GM21360 (cell line): ENCODE data around the gene ESR1.
"Not testable (repeated sequence)": the region's sequence is repeated elsewhere in the genome, so short reads cannot be mapped to it uniquely, and the experiment has no call there.

Source experiments
- ATAC-seq: cut with Tn5 transposase; IDR thresholded peaks from one replicate; pipeline ENCODE4 v1.9.1; 2021; ENCODE audit warnings: mild to moderate bottlenecking, moderate library complexity; ENCODE audit not compliant: unreplicated experiment

ESR1 gene

DNA sequence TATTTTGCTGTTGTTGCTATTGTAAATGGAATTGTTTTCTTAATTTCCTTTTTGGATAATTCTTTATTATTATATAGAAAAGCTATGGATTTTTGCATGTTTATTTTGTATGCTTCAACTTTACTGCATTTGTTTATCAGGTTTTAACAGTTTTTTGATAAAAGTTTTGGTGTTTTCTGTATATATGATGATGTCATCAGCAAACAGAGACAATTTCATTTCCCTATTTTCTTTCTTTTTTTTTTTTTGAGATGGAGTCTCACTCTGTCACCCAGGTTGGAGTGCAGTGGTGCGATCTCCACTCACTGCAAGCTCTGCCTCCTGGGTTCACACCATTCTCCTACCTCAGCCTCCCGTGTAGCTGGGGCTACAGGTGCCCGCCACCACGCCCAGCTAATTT, 156.9 kb downstream of the ESR1 start:
- ATAC-seq: not testable (repeated sequence)

DNA sequence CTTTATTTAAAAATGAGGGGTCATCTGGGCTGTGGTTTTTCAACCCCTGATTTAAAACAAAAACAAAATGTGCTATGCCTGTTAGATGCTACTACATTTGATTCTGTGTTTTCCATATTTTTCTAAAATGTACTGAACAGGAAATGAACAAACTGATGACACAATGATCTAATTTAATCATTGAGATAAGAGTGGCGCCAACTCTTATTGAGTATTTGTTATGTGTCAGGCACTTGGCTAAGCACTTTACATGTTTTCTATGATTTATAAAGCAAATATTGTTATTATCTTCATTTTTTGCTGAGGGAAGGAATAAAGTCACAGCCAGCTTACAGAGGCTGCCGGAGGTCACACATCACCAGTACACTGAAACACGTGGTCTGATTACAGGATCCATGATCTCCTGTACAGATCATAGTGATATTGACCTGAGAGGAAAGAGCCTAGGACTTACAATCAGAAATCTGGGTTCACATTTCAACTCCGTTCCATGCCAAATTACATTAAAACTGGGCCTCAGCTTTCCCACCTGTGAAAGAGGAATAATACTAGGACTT, 166.7 kb downstream of the ESR1 start:
- no peak for ATAC-seq

DNA sequence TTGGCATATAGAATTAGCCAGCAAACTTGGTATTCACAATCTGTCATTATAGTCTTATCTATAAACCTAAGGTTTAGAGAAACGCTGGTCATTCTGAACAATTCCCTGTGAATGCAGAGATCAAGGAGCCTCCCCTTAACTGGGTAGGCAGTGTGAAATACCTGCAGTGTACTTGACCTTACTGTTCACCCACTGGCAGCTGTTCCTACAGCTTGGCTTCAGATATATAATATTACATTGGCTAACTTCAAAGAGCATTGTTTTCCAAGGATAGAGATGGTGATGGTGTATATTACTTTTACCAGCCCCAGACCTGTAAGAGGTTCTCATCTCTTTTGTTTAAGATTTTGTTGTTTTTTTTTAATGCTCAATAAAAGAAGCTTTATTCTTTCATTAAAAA, 168.3 kb downstream of the ESR1 start:
- ATAC-seq: no peak

DNA sequence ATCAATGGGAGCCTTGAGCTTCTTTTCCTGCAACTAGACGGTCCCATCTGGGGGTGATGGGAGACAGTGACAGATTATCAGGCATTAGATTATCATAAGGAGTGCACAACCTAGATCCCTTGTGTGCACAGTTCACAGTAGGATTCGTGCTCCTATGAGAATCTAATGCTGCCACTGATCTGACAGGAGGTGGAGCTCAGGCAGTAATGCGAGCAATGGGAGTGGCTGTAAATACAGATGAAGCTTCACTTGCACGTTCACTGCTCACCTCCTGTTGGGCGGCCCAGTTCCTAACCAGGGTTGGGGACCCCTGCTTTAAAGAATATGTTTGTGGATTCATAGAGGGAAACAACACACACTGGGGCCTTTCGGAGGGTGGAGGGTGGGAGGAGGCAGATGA, 180.7 kb downstream of the ESR1 start:
- ATAC-seq: not testable (repeated sequence)

DNA sequence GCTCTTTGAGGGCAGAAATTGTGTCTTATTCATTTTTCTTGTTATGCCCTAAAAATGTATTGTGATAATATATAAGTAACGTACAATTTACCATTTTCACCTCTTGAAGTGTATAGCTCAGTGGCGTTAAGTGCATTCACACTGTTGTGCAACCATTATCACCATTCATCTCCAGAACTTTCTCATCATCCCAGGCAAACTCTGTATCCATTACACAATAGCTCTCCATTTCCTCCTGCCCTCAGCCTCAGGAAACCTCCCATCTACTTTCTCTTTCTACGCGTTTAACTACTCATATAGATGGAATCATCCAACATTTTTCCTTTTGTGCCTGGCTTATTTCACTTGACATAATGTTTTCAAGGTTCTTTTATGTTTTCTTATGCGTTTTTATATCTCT, 184.6 kb downstream of the ESR1 start:
- ATAC-seq: no peak

DNA sequence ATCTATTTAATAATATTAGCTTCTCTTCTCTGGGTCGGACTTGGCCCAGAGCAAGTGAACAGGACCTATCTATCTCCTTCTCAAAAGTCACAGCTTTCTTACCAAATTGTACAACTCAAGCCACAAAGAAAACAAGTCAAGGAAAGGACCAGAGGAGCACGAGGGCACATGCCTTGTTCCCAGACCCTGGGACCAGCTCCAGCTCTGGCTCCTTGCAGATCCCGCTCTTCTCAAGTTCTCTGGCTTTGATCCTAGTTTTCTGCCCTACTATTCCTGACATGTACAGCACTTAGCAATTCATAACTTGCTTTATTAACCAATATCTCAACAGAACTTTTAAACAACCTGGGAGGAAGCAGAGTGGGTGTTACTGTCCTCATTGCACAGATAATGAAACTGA, 185.9 kb downstream of the ESR1 start:
- no peak for ATAC-seq

DNA sequence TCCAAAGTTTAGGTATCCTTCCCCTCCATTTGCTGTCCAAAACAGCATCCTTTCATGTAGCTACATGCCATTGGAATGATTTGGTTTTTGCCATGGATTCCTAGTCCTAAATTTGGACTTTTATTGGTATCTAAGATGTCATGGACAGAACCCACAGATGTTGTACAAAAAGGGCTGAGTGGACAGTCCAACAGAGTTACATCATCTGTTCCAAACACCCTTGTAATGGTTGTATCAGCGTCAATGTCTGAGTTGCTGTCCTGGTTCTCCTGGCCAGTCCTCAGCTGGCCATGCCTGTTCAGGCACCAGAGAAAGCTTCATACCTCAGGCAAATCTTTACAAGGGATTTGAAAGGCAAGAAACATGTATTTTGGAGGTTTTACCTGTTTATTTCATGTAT, 191.3 kb downstream of the ESR1 start:
- no peak for ATAC-seq

DNA sequence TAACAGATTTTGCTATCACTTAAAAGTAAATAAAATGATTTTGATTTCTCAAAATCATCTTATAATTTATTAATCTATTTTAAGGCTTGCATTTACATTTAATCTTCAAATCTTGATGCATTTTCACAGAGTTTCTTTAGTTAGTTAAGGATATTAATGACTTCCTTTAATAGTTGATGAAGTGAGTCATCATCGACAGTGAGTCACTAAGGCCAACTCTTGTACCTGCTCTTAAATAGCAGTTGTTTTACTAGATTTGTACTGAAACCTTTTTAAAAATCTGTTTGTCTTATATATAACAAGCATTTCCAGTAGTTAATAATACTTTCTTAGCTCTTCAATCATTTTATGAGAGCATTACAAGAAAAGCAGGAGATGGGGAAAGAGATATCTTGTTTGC, 191.7 kb downstream of the ESR1 start:
- no peak for ATAC-seq

DNA sequence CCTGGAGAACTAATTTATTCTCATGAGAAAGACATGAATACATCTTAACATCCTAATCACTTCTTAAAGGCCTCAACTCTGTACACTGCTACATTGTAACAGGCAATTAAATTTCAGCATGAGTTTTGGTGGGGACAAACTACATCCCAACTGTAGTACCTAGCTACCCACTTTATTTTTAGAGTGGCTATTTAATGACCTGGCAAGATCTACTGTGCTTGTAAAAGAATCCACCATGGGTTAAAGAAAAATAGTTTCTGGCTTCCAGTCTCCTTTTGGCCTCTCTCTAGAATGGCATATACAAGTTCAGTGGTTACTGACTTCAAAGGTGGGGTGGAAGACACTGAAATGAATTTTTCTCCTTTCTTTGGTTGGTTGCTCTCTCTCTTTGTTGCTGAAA, 193.9 kb downstream of the ESR1 start:
- ATAC-seq: no peak

DNA sequence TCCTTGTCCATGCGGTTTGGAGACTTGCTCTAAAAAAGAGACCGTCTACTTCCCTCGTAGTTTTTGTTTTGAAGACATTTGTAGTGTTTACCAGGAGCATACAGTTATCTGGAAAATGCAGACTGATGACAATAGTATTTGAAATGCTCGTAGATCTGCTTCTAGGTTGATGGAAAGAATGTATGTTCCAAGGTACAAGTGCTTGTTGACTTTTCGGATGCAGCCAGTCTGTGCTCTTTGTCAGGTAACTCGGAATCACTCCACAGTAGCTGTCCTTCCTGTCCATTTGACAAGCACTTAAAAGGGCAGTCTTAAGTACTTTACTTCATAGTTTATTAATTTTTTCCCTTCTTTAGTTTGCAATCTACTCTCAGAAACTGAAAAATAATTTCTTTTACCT, 194.8 kb downstream of the ESR1 start:
- no peak for ATAC-seq

DNA sequence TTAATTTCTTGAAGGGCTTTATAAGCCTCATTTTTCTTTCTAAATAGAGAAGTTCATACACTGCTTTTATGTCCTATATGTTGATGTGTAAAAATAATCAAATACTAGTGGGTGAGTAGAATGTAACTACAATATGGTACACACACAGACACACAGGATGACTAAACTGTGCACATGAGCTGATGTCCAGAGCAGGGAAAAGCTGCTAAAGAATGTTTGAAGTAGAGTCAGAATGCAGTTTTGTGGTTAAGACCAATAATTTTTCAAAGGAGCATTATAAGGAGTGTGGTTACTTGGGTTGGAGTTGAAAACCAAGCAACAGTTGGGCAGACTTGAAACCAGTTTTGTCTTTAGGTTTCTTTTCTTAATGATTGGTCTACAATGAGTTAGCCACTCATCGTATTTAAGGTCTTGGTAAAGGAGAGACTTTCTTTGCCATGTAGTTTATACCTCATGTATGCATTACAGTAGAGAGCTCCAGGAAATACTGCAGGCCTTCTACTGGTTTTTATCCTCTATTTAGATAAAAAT, 196.6 kb downstream of the ESR1 start:
- no peak for ATAC-seq

DNA sequence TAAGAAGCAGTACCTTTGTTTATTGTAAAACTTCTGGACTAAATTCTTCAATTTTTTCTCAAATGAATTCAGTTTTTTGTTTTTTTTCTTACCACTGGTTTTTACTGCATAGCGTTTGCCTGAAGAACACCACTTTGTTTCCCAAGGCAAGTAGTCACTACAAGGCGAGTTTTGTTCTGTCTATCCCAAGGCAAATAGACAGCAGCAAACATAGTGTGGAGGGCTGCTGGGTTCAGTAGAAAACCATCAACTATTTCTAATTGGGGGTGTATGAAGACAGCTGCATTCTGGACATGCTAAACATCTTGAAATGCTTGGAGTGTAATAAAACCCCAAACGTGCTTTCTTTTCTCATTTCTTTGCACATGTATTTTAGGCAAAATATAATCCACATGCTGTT, 197.4 kb downstream of the ESR1 start:
- no peak for ATAC-seq

DNA sequence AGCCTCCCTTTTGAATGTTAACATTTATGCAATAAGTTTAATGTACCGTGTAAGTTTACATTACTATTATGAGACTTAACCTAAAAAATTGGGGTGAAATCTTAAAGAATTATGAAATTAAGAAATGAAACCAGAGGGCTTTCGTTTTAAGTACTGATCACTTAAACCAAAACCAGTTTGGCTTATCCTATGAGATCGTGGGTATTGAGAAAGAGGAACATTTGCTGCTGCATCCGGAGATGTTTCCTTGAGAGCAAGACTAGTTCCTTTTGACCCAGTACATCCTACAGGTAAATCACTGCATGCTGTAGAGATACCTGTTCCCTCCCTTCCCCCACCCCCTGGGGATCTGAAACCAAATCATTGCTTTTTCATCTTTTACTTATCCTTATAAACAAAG, 201.3 kb downstream of the ESR1 start:
- ATAC-seq: no peak

DNA sequence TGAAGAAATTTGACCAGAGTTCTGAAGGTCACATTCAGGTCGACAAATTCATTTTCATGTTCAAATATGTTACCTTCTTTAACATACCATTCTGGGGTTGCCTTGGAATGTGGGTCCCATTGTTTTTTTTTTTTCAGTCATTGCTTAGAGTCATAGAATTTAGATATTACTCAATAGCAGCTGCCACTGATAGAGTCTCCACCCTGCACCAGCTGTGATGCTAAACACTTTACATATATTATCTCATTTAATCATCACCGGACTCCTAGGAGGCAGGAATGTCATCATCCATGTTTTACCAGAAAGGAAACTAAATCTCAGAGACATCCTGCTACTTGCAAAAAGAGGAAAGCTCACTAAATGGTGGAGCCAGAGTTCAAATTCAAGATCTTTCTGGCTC, 204.7 kb downstream of the ESR1 start:
- no peak for ATAC-seq

DNA sequence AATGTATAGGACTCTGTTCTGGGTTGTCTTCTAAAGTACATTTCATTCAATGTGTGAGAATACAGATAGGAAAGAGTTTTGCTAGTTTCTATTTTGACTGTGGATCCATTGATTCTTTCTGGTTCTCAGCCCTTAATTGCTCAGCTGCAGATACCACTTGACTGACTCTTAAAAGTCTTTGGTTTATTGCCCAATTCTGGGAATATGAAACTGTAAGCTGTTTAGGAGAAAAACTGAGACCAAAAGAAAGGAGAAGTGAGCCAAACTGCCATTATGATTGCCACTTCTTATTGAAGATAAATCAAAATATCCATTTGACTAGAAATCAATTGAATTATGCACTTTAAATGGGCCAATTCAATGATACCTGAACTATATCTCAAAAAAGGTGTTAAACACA, 211.4 kb downstream of the ESR1 start:
- no peak for ATAC-seq

DNA sequence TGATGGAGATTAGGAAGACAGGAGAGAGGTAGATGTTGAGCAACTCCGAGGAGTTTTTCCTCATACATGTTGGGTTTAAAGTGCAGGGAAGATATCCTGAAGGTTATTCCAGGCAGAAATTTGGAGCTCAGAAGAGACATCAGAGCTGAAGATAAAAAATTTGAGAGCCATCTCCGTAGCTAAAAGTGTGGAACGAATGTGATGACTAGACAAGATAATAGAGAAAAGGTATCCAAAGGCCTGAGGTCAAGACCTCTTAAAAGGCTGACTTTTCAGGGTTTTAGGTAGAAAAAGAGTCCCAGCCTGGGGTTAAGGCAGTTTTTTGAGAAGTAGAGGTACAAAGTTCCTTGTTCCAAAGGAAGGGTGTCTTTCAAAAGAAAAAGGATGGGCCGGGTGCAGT, 214.8 kb downstream of the ESR1 start:
- no peak for ATAC-seq

DNA sequence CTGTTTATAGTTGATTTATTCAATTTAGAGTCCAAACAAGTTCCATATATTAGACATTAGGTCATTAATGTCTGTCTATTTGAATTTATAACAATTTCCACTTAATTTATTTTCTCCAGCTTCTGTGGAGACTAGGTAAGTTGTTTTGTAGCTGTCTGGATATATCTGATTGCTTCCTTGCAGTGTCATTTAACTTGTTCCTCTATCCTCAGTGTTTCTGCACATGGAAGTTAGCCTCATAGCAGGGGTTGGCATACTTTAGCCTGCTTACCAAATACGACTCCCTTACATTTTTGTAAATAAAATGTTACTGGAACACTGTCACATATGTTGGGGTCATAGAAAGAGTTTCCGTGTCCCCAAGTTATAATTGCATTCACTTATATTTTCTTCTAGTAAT, 216.1 kb downstream of the ESR1 start:
- ATAC-seq: no peak

DNA sequence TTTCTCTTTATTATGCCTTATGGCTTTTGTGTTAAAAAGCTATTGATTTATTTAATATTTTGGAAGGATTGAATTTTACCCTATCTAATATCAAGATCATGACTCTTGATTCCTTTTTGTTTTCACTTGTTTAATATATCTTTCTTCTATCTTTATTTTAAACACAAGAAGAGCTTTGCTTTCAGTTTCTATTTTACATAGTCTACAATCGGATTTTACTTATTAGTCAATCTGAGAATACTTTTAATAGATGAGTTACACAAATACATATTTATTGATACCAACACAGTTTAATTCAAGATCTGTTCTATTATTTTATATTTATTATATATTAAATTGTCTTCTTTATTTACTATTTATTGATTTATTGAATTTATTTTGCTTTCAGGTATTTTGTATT, 218.8 kb downstream of the ESR1 start:
- peak; percentile 66 for ATAC-seq

DNA sequence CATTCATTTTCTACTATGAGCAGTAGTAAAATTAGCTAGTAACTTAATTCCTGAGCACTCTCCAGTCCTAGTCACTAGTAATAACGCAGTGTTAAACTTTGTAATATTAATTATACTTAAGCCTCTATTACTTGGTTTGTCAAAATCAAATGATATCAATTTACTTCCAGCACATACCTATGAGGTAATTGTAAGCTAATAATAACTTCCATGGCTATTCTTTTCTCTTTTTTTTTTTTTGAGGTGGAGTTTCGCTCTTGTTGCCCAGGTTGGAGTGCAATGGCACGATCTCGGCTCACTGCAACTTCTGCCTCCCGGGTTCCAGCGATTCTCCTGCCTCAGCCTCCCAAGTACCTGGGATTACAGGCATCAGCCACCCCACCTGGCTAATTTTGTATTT, 219.3 kb downstream of the ESR1 start:
- ATAC-seq: not testable (repeated sequence)

DNA sequence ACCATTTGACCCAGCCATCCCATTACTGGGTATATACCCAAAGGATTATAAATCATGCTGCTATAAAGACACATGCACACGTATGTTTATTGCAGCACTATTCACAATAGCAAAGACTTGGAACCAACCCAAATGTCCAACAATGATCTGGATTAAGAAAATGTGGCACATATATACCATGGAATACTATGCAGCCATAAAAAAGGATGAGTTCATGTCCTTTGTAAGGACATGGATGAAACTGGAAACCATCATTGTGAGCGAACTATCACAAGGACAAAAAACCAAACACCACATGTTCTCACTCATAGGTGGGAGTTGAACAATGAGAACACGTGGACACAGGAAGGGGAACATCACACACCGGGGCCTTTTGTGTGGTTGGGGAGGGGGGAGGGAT, 226.3 kb downstream of the ESR1 start:
- ATAC-seq: not testable (repeated sequence)

DNA sequence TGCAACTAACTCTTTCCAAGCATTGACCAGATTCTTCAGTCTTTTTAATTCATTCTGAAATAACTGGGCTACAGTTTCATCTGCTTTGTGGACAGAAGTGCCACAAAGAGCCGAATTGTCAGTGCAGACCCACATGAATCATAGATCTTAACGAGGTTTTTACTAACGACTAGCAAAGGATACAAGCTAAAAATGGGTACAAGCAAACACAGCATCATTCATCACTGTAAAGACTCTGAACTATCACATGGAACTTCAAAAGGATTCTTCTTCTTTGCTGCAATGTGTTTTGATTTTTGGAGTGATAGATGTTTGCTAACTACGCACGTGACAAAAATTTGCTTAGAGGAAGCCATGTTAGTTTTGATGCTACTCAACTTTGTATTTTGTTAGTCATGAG, 227.1 kb downstream of the ESR1 start:
- no peak for ATAC-seq

DNA sequence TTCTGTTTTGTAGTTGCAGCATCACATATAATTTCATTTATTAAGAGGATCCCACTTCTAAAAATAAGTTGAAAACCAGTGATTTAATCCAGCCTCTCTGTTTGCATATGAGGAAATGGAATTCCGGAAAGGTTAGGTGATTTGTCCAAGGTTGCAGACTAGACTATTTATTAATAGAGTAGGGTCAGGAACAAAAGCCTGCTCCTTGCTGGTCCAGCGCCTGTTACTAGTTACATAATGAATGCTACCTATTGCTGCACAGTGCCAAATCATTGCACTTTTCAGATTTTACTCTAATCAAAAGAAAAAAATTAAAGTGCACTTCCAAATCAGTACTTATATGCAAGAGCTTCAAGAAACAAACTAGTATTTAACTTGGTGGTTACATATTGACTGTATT, 238.6 kb downstream of the ESR1 start:
- ATAC-seq: no peak

DNA sequence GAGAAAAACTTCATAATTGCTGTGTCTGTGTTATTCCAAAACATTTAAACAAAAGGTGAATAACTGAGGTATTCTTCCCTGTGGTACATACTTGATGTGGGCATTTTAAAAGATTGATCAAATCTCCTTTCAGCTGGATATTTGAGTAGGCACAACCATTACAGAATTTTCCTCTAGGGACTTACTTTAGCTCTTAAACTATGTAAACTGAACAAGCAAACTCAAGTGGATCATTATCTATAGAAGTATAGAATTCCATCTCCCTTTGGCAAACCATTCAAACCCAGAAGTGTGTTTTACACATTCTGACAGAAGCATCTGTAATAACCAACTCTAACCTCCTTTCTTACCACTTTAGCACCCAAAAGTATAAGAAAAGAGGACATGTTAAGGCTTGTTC, 241.4 kb downstream of the ESR1 start:
- no peak for ATAC-seq

DNA sequence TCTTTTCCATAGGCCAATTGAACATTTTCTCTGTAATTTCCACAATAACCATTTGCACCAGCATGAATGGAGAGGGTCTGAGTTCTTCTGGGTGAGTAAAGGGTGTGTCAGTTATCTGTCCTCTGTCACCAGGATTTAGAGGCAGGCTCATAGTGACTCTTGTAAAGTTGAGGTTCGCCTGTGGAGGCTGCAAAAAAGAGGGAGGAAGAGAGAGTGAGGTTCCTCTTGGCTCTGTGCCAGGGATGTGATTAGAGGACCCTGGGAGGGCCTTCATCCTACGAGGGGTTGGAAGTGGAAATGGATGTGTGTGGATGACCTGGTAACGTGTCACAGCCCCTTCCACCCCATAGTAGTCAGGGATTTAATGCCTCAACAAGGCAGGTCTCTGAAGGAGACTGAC, 242.0 kb downstream of the ESR1 start:
- ATAC-seq: no peak
